ENCODE data around the gene KCNAB2.

KCNAB2 gene

DNA sequence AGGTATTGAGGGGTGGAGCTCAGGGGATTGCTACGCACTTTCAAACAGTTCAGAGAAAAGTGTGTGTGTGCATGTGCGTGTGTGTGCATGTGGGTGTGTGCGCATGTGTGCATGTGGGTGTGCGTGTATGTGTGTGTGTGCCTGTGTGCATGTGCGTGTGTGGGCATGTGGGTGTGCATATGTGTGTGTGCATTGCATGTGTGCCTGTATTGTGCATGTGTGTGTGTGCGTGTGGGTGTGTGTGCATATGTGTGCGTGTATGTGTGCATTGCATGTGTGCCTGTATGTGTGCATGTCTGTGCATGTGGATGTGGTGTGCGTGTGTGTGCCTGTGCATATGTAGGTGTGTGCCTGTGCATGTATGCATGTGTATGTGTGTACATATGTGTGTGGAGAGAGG lies 12.6 kb upstream of the KCNAB2 start:
- no peak for DNase-seq

- no peak for DNase-seq
These were observed 11.5 kb upstream of the KCNAB2 start for GRCh38 chr1:6033986-6034749.

DNA sequence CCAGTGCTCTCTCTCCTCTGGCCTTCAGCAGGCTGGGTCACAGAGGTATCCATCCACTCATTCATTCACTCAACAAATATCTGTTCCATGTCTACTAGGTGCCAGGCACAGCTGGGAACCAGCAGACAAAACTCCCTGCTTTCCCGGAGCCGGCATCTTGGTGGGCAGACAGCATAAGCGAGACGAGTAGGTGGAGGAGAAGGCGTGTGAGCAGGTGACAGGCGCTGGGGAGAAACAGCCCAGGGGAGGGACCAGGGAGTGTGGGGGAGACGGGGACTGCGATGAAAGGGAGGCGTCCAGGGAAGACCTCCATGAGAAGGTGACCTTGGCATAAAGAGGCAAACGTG lies 11.0 kb upstream of the KCNAB2 start:
- DNase-seq = no peak

GRCh38 chr1:6035303-6035702 lies 10.4 kb upstream of the KCNAB2 start:
- no peak for DNase-seq

- no peak for DNase-seq
These were observed 10.0 kb upstream of the KCNAB2 start for GRCh38 chr1:6035719-6036118.

DNA sequence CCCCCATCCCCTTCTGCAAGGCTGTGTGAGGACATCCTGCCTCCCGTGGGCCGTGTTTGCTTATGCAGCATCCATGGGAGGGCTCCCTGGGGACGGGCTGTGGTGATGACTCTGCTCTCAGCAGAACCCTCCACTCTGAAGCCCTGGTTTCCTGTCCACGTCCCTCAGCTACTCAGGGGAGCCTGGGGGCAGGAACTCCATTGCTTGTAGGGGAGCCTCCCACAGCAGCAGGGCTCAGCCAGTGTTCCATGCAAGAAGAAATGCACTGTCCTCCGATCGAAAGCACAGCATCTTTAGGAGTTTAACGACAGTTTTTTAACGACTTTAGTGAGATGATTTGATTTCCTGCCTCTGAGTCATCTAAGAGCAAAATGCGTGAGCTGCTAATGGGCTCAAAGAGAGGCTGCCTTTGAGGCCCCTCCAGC lies 8.3 kb upstream of the KCNAB2 start:
- DNase-seq = peak; percentile 89

DNA sequence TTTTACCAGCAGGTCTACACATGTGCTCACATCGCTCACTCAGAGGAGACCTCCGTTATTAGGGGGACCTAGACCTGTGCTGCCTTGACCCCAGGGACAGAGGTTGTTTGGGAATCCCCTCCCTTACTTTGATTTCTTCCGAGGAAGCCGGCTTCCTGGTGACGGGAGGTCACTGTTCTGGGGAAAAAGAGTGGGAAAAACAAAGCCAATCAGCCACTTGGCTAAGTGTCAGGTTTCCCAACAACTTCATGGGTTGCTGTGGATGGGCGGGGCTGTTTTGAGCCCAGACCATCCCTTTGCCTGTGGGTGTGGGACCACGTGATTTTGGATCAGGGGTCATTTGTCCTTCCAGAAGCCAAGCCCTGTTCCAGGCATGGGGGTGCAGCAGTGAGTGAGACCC lies 7.1 kb upstream of the KCNAB2 start:
- no peak for DNase-seq

GRCh38 chr1:6039031-6039430 lies 6.7 kb upstream of the KCNAB2 start:
- DNase-seq = no peak

DNA sequence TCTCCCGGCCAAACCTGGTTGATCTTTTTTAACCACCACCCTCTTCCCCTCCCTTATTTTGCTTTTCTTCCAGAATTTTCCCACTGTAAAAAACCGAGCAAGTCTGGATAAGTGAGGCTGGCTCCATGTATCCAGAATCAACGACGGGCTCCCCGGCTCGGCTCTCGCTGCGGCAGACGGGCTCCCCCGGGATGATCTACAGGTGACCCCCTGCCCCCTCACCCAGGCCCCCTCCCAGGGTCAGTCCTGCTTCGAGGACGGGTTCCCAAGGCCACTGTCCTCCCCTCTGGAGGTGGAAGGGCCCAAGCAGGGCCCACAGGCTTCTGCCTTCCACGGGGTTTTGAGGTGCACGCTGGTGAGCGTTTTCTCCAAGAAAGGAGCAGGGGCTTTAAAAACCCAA lies 5.2 kb upstream of the KCNAB2 start:
- DNase-seq = no peak

GRCh38 chr1:6040861-6041415 lies 4.8 kb upstream of the KCNAB2 start:
- no peak for DNase-seq

GRCh38 chr1:6041432-6042062 lies 4.1 kb upstream of the KCNAB2 start:
- no peak for DNase-seq

- DNase-seq = no peak
These were observed 2.1 kb upstream of the KCNAB2 start for GRCh38 chr1:6043561-6043960.

GRCh38 chr1:6044481-6045109 lies 1.1 kb upstream of the KCNAB2 start:
- no peak for DNase-seq

GRCh38 chr1:6045110-6045502 lies 582 bp upstream of the KCNAB2 start:
- no peak for DNase-seq

- DNase-seq = no peak
These were observed 591 bp downstream of the KCNAB2 start for GRCh38 chr1:6046279-6046678.

DNA sequence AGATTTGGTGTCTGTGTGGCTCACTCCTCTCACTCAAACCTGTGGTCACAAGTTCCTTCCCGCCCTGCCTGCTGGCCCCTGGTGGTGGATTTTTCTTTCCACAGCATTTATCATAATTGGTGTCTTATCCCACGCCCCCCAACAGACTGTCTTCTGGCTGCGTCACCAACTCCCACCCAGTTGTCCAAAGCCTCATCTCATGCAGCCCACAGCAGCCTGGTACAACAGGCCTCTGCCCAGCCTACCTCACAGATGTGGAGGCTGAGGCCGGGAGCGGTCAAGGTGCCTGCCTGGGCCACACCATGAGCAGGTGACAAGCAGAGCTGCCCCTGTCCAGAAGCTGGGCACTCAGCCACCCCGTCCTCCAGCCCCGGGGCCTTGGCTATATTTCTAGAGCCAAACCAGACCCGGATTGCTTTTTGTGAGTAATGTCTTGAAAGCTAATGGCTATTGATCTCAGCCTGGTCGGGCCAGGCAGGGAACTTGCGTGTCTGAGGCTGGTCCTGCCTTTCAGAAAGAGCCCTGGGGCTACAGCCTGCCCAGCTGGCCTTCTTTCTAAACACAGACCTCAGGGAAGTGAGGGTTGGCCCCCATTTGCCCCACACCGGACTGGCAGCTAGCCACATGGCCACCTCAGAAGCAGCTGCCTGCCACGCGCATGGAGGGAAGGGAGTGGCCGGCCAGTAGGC lies 2.6 kb downstream of the KCNAB2 start:
- DNase-seq = no peak

DNA sequence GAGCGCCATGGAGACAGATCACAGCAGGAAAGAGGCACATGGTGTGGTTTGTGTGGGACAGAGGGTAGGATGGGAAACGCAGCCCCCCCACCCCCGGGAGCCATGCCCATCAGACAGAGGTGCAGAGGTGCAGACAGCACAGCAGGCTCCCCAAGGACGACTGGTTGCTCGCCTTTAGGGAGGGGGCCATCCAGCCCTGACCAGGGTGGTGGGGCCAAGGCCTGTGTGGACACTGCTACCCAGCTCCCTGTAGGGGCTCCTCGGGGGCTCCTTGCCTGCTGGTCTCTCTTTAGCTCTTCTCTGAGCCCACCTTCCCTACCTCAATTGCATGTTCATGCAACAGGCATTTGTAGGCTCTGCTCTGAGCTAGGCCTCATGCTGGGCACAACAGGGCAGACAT lies 3.7 kb downstream of the KCNAB2 start:
- no peak for DNase-seq

DNA sequence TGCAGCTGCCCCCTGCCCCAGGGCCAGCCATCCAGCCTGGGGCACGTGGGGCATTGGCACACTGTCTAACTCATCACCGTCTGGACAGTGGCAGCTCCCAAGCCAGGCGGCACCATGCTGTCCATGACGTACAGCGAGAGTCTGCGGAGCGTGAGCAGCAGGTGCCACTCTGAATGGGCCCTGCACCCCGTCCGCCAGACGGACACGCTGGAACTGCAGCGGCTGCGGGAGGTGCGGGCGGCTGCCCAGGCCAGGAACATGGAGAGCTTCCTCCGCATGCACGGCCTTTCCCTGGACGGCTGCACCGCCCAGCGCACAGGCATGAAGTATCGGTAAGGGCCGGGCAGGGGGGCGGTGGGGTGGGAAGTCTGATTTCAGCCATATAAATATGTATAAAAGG lies 5.7 kb downstream of the KCNAB2 start:
- no peak for DNase-seq

- DNase-seq = peak; percentile 69
These were observed 7.0 kb downstream of the KCNAB2 start for GRCh38 chr1:6052543-6053205.

- no peak for DNase-seq
These were observed 7.5 kb downstream of the KCNAB2 start for GRCh38 chr1:6053206-6053546.

DNA sequence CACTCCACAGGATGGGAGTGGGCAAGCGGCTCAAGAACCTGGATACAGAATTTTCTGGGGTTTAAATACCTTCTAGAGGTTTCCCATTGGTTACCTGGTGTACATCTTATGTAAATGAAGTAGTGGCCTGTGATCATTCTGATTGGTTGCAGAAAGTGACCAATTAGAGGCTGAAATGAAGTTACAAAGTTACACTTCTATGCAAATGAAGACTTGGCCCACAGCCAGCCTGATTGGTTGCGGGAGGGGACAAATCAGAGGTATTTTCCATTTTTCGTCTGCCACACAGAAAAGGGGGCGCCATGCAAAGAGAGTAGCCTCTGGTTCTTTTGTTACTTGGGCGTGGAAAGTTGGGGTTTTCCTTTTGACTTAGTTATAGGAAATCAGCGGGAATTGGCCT lies 8.9 kb downstream of the KCNAB2 start:
- DNase-seq = no peak

DNA sequence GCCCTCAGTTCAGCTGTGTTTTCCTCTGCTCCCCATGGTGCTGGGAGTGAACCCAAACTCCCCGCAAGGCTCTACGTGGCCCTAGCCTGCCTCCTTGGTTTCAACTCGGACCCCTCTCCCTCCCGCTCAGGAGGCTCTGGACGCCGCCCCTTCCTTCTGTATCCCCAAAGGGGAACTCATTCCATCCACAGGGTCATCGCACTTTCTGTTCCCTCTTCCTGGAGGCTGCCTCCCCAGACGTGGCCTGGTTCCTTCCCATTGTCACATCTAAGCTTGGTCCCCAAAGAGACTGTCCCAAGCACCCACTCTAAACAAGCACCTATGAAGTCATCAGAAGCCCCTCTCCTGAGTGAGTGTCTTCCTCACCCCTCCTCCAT lies 10.9 kb downstream of the KCNAB2 start:
- no peak for DNase-seq

Data from fibroblast of skin of scalp (primary cell).